GM18858 (cell line): ENCODE results near the gene TROAP.
"Not testable (repeated sequence)": the region's sequence is repeated elsewhere in the genome, so short reads cannot be mapped to it uniquely, and the experiment has no call there.

ENCODE experiments used
- ATAC-seq: cut with Tn5 transposase; IDR thresholded peaks from one replicate; pipeline ENCODE4 v1.9.1; 2021; ENCODE audit not compliant: unreplicated experiment

The TROAP gene

DNA sequence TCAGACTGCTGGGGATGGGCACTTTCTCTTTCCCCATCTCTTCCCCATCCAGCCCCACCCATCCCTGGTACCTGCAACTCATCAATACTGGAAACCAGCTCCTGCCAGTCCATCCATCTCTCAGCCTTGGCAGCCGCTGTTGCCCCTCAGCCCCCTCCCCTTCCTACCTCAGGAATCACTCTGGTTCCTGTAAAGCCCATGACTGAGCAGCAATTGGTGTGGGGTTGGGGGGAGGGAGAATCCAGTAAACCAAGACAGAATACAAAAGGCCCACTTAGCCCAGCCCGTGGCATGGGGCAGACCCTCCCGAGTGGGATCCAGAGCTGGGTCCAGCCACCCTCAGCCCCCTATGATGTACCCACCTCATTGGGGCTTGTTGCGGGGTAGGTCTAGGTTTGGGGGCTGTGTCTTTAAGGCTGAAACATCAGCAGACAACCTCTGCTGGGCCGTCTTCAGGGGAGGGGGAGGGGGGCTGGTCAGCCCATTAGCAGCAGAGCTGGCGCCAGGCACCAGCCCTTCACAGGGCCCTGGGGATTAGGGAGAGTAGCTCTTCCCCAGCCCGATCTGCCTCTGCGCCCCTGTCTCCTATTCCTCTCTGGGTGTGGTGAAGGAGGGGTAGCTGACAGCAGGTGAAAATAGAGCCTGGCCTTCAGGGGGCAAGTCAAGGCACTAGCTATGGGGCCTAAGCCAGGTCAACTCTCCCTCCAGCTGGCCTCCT lies 28.8 kb upstream of the TROAP start:
- no peak for ATAC-seq

GRCh38 chr12:49294804-49295081 lies 28.3 kb upstream of the TROAP start:
- ATAC-seq: no peak

- ATAC-seq: no peak
These were observed 27.7 kb upstream of the TROAP start, which contains the start of gene PRPH for GRCh38 chr12:49295082-49295936. TSS of gene PRPH (plus strand) at chr12:49295147. CDS start at chr12:49295201, 54 bp downstream.

DNA sequence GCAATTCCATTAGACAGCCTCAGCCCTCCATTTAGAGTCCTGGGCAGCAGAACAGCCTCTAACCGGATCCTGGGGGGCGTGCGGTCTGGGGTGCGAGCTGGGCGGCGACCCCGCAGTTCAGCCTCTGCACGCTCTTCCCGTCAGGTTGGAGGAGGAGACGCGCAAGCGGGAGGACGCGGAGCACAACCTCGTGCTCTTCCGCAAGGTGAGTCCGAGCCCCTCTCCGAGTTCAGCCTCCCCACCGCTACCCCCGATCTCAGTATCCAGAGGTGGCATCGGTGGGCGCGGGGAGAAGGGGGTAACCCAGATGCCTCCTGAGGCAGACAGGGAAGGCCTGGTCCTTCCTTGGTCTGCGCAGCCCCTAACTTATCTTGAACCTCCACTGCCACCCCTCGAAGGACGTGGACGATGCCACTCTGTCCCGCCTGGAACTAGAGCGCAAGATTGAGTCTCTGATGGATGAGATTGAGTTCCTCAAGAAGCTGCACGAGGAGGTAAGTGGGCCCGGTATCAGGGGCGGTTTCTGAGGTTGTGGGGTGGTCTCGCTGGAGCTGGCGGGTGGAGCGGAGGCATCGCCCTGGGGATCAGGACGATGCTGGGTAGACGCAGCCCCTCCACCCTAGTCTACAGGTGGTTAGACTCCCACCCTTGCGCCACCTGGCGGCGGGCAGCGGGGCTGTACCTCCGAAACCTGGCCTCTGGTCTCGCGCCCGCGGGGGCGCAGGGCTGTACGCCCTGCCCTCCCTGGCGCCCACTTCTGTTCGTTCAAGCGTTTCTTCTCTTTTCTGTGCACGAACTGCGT lies 26.8 kb upstream of the TROAP start:
- no peak for ATAC-seq

GRCh38 chr12:49296836-49297694 lies 26.0 kb upstream of the TROAP start:
- ATAC-seq: no peak

DNA sequence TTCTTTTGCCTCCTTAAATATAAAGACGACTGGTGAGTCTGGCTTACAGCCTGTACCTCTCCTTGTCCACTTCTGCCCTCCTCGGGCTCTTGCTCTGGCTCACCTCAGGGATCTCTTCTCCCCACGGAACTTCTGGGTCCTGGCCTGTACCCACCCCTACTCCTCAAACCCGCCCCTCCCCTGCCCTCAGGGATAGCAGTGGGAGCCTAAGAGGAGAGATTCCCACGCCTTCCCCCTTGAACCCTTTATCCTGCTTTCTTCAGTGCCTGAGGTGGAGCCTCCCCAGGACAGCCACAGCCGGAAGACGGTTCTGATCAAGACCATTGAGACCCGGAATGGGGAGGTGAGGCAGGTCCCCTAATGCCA lies 25.4 kb upstream of the TROAP start:
- ATAC-seq: no peak

DNA sequence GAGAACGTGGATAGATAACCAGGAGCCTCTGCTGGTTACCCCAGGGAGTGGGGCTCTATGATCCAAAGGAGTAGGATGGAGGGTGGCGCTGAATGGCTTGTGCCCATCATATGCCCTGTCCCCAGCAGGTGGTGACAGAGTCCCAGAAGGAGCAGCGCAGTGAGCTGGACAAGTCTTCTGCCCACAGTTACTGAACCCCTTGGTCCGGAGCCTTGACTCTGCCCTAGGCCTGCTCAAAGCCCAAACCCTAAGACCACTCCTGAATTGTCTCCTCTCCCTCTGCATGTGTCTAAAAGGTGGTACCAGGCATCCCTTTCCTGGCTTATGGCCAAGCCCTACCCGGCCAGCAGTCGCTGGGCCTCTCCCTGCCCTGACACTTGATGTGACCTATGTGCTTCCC lies 24.9 kb upstream of the TROAP start:
- no peak for ATAC-seq

DNA sequence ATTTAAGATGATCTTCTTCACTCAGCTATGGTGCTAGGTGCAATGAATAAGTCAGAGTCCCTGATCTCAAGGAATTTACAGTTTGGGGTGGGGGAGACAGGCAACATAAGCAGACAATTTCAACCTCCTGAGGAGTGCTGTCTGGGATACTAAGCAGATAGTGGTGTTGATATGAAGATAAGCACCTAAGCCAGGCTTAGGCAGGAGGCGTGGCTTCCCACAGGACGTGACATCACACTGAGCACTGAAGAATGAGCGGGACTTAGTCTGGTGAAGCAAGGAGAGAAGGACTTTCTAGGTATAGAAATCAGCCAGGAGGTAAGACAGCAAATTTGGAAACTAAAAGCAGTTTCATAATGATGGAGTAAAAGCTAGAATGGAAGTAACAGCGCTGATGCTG lies 21.3 kb upstream of the TROAP start:
- no peak for ATAC-seq

- no peak for ATAC-seq
These were observed 18.9 kb upstream of the TROAP start for GRCh38 chr12:49304161-49304560.

GRCh38 chr12:49305762-49306510 lies 17.1 kb upstream of the TROAP start:
- ATAC-seq: no peak

DNA sequence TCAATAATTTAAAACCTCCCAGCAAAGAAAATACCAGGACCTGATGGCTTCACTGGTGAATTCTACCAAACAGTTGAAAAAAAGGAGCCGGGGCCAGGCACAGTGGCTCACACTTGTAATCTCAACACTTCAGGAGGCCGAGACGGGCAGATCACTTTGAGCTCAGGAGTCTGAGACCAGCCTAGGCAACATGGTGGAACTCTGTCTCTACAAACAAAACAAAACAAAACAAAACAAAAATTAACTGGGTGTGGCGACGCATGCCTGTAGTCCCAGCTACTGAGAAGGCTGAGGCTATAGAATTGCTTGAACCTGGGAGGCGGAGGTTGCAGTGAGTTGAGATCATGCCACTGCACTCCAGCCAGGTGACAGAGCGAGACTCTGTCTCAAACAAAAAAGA lies 13.7 kb upstream of the TROAP start:
- no peak for ATAC-seq

- not testable (repeated sequence) for ATAC-seq
These were observed 12.5 kb upstream of the TROAP start for GRCh38 chr12:49310451-49311000.

- no peak for ATAC-seq
These were observed 8.2 kb upstream of the TROAP start for GRCh38 chr12:49314811-49315210.

- ATAC-seq: not testable (repeated sequence)
These were observed 5.9 kb upstream of the TROAP start for GRCh38 chr12:49317118-49317517.

GRCh38 chr12:49320411-49321103 lies 2.5 kb upstream of the TROAP start:
- ATAC-seq: not testable (repeated sequence)

GRCh38 chr12:49322367-49322707 lies 718 bp upstream of the TROAP start:
- ATAC-seq: no peak

GRCh38 chr12:49323524-49324097 lies 556 bp downstream of the TROAP start:
- ATAC-seq: no peak

DNA sequence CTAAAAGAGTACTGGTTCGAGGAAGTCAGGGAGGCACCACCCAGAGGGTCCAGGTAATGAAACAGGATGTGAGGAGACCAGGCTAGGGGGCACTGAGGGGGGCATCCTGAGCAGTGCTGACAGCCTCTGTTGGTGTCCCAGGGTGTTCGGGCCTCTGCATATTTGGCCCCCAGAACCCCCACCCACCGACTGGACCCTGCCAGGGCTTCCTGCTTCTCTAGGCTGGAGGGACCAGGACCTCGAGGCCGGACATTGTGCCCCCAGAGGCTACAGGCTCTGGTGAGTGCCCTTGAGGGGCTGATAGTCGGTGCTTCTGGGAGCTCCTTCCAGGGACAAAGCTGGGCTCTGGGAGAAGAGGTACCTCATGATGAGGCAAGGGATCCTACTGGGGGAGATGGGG lies 2.6 kb downstream of the TROAP start:
- ATAC-seq: no peak

DNA sequence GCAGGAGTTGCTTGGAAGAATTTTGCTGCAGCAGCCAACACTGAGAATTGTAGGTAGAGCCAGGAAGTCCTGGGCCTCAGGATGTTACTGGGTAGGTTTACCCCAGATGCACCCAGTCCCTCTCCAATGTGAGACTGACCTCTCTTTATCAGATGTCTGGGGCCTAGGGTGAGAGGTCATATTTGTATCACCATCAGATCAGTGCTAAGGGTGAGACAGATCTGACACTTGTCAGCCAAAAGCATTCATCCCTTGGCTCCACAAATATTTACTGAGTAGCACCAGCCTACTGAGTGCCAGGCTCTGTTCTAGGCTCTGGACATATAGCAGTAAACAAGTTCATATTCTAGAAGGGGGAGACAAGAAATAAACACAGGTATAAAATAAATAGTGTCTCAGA lies 4.3 kb downstream of the TROAP start:
- no peak for ATAC-seq
